Fibroblast of the aortic adventitia (primary cell): ENCODE results near the gene UBR2. TPM values are rescaled to one million over a fixed set of nuclear protein-coding genes. Genes with fewer than 3 reads are reported as not detected.
"Not testable (repeated sequence)": the region's sequence is repeated elsewhere in the genome, so short reads cannot be mapped to it uniquely, and the experiment has no call there.

ENCODE experiments used
- DNase-seq: peaks from one replicate; pipeline ENCODE4 v3.0.0-alpha.2; 2010; ENCODE audit warnings: low read depth
- H3K4me3 ChIP-seq: 2 replicates; pipeline ENCODE4 v1.5.1; 2011; ENCODE audit warnings: low read depth, mild to moderate bottlenecking, control low read depth, low read length, moderate library complexity
- CTCF ChIP-seq: IDR thresholded peaks from 2 replicates; pipeline ENCODE4 v1.5.1; 2011; ENCODE audit warnings: mild to moderate bottlenecking, low read length, control low read depth, inconsistent platforms; ENCODE audit not compliant: insufficient read depth
- total RNA-seq: library from RNA; depleted of rRNA; stranded (reverse); fragments of >200 nt; gene quantifications from 2 replicates; pipeline ENCODE4 v1.2.3, GENCODE V29; 2012; ENCODE audit warnings: low replicate concordance

The UBR2 gene
- total RNA-seq, 1 donor, result 35.9 TPM

- H3K4me3 ChIP-seq, result no peak overlapping the region
- no peak for DNase-seq
- TF ChIP-seq CTCF, result no peak
Measured at GRCh38 chr6:42552380-42552779, 11.4 kb upstream of the UBR2 start.

DNA sequence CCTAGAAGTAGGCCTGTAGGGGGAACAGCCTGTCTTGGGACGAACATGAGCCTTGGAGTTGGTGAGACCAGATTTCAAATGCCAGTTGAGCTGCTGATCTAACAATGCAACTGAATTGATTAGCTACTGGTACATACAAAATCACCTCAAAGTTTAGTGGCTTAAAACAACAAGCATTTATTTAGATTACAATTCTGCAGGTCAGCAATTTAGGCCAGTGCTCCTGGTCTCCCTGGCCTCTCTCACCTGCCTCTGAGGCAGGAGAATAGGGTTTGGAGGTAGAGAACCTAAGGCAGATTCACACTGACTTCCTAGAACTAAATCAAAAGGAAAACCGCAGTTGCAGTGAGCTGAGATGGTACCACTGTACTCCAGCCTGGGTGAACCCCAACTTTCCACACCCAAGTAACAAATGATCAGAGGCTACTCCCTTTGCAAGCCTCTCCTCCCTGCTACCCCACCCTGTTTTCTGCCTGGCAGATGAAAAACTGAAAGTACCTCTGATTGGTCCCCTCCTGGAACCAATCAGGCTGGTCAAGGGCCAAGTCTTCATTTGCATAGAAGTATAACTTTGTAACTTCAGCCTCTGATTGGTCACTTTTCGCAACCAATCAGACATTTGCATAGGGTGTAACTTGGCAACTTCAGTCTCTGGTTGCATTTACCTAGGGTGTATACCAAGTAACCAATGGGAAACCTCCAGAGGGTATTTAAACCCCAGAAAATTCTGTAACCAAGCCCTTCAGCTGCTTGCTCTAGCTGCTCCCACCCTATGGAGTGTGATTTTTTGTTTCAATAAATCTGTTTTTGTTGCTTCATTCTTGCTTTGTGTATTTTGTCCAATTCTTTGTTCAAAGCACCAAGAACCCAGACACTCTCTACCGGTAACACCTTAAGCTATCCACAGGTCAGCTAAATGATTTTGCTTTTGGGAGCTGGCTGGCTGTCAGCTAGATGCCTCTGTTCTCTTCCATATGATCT lies 8.1 kb upstream of the UBR2 start:
- DNase-seq, result no peak
- TF ChIP-seq CTCF, result no peak

GRCh38 chr6:42556462-42556861 lies 7.4 kb upstream of the UBR2 start:
- no peak for TF ChIP-seq CTCF
- DNase-seq, result no peak
- no peak overlapping the region for H3K4me3 ChIP-seq

More for the DNA sequence above, 8.1 kb upstream of the UBR2 start:
- no peak overlapping the region for H3K4me3 ChIP-seq

- DNase-seq, H3K4me3 ChIP-seq: not testable (repeated sequence)
Measured at GRCh38 chr6:42559276-42559675, 4.6 kb upstream of the UBR2 start.

DNA sequence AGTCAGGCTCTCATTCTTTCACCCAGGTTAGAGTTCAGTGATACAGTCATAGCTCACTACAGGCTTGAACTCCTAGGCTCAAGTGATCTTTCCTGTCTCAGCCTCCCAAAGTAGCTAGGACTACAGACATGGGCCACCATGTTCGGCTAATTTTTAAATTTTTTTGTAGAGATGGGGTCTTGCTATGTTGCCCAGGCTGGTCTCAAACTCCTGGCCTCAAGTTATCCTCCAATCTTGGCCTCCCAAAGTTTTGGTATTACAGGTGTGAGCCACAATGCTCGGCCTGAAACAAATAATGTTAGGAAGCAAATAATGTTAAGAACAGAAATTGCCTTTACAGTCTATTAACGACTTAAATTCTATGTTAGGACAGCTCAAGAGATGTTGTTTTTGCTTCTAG lies 1.8 kb upstream of the UBR2 start:
- TF ChIP-seq CTCF, result no peak
- DNase-seq, result no peak

GRCh38 chr6:42562788-42563405 lies 932 bp upstream of the UBR2 start:
- TF ChIP-seq CTCF, result no peak
- H3K4me3 ChIP-seq, result no peak overlapping the region
- DNase-seq, result no peak

More for the DNA sequence above, 1.8 kb upstream of the UBR2 start:
- H3K4me3 ChIP-seq, result no peak overlapping the region

DNA sequence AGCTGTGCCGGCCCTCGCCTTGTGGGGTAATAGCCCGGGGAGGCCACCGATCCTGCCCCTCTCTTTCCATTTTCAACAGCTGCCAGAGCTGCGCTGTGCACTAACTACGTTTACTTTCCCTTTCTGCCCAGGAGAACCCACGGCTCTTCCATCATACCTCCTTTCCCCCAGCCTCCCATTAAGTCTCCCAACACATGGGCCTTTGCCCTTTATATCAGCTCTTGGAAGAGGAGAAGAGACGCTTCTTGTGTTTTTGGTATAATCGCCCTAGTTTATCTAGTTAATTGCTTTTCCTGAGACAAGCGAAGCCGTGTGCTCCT lies 637 bp downstream of the UBR2 start:
- TF ChIP-seq CTCF, result no peak
- peak overlapping the region; percentile 99 for H3K4me3 ChIP-seq
- DNase-seq, result no peak
